NCI-H1048 (cell line): Measurements from ENCODE around the gene APPL2.
"Not testable (repeated sequence)": the region's sequence is repeated elsewhere in the genome, so short reads cannot be mapped to it uniquely, and the experiment has no call there.

Experiments
- DNase-seq: peaks from one replicate; lab custom pipeline; 2025; lab: John Stamatoyannopoulos, UW

The APPL2 gene

DNA sequence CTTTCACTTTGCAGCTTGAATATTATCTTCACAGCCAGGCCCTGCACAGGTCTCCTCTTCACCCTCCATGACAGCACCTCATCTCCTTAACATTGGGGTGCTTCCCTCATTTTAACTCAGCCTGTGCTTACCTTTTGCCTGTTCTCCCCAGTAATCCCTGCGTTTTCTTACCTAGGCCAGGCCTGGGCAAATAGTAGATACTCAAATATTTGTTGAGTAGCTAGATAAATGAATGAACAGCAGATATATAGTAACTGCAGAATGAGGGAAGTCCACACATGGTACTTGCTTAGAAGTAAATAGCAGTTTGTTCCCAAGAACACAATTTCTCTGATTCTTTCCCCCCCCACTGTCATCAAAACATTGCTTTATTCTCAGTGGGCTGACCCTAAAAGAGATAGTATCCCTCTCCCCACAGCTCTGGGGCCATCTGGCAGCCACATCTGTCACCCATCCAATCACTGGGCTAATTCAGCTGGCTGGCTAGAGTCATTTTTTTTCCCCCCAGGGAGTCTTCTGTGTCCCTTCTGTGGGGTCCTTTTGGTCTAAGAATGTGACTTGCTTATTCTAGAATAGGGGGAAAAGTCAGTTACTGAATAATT is 43.2 kb downstream of the APPL2 start:
- DNase-seq, result no peak

- no peak for DNase-seq
These were observed 45.4 kb downstream of the APPL2 start for GRCh38 chr12:105190530-105190929.

DNA sequence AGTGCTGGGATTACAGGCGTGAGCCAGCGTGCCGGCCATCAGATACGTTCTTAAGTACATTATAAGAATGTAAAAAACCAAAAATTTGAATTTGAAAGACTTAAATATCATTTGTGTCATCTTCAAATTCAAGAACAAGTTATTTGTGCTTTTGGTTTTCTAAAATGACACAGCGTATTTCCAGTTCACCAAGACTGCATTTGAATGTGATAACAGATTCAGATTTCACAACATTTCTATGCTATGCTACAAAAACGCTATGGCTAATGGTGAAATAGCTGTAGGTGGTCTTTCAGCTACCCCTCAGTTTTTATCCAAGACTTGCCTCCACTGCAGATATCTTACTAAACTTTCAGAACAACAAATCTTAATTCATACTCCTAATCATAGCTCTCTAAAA is 46.7 kb downstream of the APPL2 start:
- DNase-seq, result no peak

GRCh38 chr12:105183976-105184375 is 52.0 kb downstream of the APPL2 start:
- DNase-seq, result not testable (repeated sequence)

DNA sequence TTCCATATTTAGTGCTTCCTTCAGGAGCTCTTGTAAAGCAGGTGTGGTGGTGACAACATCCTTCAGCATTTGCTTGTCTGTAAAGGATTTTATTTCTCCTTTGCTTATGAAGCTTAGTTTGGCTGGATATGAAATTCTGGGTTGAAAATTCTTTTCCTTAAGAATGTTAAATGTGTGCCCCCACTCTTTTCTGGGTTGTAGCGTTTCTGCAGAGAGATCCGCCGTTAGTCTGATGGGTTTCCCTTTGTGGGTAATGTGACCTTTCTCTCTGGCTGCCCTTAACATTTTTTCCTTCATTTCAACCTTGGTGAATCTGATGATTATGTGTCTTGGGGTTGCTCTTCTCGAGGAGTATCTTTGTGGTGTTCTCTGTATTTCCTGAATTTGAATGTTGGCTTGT is 52.6 kb downstream of the APPL2 start:
- DNase-seq, result not testable (repeated sequence)

DNA sequence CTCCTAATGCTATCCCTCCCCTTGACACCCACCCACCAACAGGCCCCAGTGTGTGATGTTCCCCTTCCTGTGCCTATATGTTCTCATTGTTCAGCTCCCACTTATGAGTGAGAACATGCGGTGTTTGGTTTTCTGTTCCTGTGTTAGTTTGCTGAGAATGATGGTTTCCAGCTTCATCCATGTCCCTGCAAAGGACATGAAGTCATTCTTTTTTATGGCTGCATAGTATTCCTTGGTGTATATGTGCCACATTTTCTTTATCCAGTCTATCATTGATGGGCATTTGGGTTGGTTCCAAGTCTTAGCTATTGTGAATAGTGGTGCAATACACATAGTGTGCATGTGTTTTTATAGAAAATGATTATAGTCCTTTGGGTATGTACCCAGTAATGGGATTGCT is 56.9 kb downstream of the APPL2 start:
- DNase-seq, result not testable (repeated sequence)

- no peak for DNase-seq
These were observed 58.8 kb downstream of the APPL2 start for GRCh38 chr12:105177208-105177607.

GRCh38 chr12:105175397-105175990 is 60.5 kb downstream of the APPL2 start:
- no peak for DNase-seq

DNA sequence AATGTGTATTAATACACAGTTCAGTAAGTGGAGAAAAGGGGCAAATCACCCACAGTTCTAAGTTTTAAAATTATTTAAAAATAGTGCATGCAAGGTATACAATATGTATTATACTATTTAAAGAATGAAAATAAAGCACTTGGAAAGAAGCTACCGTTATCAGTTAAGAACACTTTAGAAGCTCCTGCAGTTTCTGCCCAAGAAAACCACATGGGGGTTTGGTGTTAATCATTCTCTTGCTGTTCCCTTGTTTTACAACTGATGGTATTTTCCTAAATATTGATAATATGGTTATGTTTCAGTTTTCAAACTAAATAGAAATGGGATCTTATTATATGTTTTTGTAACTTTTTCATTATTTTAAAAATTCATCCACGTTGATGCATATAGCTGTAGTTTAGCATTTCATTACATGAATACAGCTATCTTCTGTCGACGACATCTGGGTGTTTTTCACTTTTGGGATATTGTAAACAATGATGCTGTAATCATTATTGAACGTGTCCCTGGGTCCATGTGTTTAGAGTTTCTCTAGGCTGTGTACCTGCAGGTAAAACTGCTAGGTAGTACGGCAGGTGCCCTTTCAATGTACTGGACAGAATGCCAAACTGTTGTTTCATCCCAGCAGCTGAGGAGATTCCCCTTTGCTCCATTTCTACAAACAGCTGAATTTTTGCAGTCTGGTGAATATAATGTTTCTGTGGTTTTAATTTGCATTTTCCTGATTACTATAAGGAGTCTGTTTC is 64.1 kb downstream of the APPL2 start:
- DNase-seq, result no peak

DNA sequence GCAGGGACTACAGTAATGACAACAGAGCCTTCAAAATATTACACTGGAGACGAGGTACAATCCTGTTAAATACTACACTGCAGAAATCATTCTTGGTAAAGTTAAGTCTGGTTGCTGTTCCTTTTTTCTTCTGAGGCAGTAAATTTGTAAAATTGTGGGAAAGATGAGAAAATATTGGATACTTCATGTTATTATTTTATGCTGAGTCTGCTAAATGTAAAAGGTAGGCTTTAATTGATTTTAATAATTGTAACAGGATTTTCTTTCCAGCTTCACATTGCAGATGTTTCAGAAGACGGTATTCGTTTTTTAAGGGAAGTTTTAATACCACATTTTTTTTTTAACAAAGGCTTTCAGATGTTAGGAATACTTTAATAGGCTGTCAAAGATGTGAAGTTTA is 65.8 kb downstream of the APPL2 start:
- DNase-seq, result no peak

DNA sequence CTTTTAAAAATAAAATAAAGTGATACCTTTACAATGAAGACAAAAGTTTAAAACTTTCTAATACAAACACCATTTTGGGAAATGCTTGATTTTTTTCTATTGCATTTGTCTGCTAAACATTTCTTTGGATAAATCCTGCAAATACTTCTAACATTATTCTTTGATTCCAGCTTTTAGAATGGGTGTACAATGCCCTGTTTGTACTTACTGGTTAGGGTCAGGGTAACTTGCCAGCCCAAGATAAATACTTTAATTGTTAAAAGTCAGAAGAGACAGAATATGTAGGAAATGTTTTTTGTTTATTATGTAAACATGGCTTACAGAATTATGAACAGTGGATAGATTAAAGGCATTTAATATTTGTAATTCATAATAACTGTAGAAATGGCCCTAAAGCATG is 68.0 kb downstream of the APPL2 start:
- DNase-seq, result no peak

GRCh38 chr12:105167346-105167745 is 68.6 kb downstream of the APPL2 start:
- DNase-seq, result no peak

- DNase-seq, result no peak
These were observed 69.2 kb downstream of the APPL2 start for GRCh38 chr12:105166736-105167135.

- DNase-seq, result no peak
These were observed 71.9 kb downstream of the APPL2 start for GRCh38 chr12:105164068-105164467.

DNA sequence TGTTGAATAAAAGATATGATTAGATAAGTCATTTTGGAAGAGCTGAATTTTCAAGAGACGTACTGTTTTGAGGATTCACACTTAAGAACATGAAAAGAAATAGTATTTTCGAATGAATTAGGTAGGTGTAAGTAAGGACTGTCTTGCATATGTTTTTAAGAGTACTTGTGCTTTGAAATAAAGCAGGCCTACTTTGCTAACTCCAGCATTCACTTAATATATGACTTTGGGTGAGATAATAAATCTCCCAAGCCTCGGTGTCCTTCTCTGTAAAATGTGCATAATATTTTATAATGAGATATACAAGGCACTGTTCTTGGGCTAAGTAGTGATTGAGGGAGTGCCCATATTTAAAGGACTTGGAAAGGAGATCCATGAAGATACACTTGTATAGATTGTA is 73.8 kb downstream of the APPL2 start:
- no peak for DNase-seq

- DNase-seq, result no peak
These were observed 77.1 kb downstream of the APPL2 start for GRCh38 chr12:105158876-105159275.

- no peak for DNase-seq
These were observed 78.4 kb downstream of the APPL2 start for GRCh38 chr12:105157606-105158005.

DNA sequence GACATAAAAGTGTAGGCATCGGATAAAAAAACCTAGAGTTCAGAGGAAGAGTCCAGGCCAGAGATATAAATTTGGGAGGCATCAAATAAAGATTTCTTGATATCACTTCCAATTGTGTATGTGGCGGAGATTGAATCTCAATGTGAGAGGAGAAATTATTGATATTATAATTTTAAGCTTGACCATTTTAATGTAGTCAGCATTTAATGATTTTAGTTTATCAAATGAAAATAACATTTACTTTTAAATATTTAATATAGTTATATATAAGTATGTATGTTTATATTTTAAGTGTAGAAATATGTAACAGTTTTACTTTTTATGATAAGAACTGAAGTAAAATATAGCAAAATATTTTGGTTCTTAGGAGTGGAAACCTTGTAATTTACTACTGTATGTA is 79.7 kb downstream of the APPL2 start:
- DNase-seq, result no peak

- DNase-seq, result no peak
These were observed 93.7 kb downstream of the APPL2 start for GRCh38 chr12:105142259-105142658.

DNA sequence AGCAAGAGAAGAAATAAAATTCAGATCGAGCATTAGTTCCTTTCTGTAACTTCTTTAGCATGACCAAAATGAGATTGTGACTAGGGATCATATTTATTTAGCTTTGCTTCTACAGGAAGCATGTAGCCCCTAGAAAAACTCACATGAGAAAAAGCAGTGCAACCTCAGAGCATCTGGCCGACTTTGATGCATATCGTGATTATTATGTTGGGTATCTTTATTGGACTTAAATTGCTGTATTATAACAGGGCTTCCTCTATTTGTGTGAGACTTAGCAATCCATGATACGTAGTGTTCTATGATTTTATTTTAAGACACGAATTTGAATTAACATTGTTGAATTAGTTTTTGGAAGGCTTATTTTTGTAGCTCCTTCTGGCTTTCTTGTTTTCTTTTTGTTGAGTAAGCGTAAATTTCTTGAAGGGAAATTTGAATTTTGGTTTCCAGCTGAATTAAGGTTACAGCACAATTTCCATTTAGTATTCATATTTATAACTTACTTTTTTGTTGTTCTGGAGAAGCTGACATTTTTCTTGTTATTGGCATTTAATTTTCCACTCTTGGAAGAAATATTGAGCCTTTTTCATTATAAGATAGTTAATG is 94.6 kb downstream of the APPL2 start:
- DNase-seq, result no peak

- DNase-seq, result no peak
These were observed 97.7 kb downstream of the APPL2 start for GRCh38 chr12:105138248-105138647.
